GM19328 (cell line): ENCODE data around the gene CD7.

Experiments
- ATAC-seq: cut with Tn5 transposase; IDR thresholded peaks from one replicate; pipeline ENCODE4 v1.9.1; 2021; ENCODE audit warnings: mild to moderate bottlenecking, moderate library complexity; ENCODE audit not compliant: unreplicated experiment

CD7 gene

DNA sequence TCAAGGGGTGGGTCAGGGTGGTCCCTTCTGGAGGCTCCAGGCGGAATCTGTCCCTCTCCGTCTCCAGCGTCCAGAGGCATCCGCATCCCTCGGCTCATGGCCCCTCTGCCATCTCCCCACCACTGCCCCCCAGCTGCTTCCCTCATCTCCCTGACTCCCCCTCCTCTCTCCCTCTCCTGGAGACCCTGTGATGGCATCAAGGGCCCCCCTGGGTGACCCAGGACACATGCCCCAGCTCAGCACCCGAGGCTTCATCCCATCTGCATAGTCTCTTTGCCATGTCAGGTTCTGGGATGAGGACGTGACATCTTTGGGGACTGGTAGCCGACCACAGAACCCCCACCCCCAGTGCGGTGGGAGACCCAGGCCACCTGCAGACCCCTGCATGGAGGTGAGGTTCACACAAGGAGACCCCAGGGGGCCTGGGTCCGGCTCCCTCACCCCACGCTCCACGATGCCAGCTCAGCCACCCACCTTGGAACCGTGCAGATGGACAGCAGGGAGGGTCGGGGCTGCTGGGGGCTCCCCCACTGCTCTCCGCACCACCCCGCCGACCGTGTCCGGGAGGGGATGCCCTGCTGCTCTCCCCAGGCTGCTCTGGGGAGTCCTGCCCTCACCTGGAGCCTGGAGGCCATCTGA is 12.4 kb upstream of the CD7 start:
- ATAC-seq, result no peak

DNA sequence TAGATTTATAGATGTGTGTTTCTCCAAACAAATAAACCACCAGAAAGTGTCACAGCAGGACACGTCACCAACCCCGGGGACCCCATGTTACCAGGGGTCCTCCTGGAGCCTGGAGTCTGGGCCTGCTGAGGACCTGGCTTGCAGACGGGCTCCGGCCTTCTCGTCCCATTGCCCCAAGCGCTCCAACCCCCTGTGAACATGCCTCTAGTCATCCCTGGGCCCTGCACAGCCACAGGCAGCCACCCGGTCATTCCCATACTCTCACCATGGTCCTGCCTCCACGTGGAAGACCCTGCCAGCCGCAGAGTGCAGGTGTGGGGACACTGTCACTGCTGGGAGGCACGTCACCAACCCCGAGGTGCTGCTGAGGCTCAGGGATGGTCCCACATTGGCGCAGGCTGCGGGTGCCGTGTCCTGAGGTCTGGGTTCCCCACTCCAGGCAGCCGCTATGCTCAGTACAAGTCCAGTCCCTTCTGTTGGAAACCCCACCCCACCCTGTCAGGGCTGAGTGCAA is 11.6 kb upstream of the CD7 start:
- no peak for ATAC-seq

DNA sequence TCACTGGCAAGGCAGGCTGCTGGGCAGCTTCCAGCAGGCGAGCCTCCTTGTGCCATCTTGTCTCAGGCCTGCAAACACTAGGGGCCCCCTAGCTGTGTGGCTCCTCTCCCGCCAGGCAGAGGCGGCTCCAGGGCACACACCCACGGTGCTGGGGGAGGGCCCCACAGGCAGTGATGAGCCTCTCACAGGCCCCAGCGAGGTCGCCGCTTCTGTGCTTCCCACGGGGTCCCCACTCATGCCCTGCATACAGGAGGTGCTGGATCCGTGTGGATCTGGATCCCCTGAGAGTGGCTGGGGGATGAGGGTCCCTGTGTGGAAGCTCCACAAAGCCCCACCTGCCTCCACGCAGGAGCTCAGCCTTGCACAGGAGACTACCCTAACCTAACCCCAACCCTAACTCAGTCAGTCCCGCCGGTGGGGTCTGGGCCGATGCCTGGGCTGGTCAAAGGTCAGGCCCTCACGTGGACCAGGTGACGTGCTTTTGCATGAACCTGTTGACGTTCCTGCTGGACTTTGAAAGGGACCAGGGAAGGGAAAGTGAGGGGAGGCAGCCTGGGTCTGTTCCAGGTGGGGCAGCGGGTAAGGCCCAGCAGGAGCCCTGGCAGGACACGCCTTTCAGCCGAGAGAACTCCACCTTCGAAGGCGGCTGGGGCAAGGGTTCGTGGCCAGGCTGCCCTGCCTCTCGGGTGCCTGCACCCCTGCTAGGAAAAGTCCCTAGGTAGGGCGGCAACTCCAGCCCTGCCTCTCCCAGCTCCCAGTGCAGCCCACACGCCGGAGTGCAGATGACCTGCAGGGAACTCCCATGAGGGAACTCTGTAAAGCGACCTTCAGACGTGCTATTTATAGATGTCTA is 11.0 kb upstream of the CD7 start:
- ATAC-seq, result no peak

DNA sequence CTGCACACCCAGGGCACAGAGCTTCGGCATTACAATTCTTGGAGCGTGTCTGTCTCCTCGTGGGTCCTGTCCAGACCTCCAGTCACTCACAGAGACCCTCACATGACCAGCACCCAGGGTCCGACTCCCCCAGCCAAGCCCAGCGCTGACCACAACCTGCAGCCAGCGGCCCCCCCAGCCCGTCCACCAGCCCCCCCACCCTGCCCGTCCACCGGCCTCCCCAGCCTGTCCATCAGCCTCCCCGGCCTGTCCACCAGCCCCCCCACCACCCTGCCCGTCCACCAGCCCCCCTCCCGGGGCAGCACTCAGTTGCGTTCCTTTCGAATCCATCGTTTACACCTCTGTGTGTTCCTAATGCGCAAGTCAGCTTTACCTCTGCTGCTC is 10.3 kb upstream of the CD7 start:
- ATAC-seq, result no peak

DNA sequence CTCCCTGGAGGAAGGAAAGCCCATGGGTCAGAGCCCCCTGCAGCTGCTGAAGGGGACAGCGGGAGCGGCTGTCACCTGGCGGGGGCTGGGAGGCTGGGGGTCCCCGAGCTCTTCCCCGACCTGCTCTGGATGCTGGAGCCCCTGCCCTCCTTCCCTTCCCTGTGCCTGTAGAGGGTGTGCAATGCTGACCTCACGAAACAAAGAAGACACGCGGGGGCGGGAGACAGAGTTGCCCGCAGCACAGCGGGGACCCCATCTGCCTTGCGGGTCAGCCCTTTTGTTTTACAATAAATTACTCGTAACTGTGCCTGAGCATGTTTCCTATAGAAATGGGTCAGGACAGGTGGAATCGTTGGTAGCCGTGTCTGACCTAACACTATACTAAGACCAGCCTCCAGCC is 9.9 kb upstream of the CD7 start:
- no peak for ATAC-seq

DNA sequence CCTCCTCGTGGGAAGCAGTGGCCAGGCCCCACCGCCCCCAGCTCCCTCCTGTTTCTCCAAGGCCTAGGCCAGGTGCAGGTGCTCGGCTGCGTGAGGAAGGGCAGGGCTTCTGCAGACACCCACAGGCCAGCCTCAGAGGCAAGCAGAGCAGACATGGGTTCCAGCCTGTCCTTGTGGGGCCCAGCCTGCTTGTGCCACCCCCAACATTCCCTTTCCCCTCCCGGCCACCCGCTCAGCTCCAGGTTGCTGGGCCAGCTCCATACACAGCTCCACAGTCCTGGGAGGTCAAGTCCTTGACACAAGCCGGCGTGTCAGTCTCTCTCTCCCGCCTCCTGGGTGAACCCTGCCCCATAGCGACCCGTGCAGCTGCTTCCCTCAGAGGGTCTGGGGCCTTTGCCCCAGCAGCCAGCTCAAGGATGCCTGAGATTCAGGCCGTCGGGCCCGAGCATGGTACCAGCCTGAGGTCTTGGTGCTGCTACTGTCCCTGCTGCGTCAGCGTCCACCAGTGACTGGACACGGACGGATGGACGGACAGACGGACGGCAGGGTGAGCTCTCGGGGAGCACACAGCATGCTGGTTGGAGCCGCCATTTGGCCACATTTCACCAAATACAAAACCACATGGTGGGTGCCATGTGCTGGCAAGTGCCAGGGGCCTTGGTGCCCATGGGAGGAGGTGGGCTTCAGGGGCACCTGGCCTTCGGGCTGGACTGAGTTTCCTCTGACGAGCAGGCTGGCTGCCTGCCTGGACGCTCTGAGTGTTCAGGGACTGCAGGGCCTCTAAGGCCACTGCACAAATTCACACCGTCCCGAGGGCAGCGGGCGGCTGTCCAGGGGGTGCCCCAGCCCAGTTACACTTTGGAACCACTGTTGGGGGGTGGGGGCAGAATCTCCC is 8.1 kb upstream of the CD7 start:
- ATAC-seq, result no peak

DNA sequence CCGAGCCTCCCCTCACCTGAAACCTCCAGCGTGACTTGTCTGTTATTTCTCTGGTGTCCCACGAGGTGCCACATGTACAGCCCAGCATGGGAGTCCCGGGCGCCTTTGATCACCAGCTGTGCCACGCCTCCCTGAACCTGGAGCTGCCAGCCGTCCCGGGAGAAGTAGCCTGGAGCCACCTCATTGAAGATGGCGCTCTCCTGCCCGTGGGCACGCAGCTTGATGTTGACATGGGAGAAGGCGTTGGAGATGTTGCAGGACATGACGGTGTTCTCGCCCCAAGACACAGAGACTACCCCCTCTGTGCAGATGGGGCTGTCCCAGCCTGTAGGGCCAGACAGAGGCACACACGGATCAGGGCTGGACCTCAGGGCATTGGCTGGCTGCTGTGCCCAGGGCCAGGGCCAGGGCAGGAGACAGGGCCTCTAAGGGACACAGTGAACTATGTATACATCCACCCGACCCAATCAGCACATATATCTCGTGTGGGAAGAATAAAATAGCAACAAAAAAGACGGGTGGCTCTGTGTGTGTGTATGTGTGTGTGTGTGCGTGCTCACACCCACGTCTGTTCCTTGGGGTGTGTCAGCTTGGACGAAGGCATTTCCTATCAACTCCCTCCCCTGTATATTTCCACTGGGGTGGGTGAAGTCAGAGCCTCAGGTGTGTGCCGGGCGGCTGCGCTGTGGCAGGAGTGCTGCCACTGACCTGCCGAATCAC is 7.3 kb upstream of the CD7 start:
- ATAC-seq, result no peak

DNA sequence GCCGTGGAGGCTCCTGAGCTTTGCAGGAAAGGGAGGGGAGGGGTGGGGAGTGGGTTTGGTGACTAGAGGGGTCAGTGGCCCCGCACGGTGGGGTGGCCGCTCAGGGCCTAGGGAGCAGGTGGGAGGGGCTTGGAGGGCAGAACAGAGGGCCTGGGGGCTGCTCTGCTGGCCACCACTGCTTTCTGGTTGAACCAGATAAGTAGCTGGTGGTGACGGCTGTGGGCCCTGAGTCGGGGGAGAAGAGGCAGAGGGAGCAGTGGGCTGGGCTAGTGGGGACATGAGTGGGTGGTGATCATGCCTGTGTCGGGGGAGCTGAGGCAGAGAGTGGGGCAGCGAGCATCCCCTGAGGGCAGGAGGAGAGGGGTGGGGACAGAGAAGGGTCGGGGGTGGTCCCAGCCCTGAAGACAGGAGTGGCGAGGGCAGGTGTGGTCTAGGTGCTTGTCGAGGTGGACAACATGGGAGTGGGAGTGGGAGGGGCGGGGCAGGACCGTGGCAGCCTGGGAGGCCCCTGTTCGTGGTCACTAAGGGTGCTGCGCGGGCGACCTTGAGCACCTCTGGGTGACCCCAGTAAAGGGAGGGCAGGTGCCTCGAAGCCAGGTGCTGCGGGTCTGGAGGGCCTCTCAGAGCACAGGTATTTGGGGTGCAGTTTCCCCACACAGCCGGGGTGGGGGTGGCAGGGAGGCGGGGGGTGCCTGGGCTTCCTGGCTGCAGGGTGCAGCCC is 6.3 kb upstream of the CD7 start:
- no peak for ATAC-seq

DNA sequence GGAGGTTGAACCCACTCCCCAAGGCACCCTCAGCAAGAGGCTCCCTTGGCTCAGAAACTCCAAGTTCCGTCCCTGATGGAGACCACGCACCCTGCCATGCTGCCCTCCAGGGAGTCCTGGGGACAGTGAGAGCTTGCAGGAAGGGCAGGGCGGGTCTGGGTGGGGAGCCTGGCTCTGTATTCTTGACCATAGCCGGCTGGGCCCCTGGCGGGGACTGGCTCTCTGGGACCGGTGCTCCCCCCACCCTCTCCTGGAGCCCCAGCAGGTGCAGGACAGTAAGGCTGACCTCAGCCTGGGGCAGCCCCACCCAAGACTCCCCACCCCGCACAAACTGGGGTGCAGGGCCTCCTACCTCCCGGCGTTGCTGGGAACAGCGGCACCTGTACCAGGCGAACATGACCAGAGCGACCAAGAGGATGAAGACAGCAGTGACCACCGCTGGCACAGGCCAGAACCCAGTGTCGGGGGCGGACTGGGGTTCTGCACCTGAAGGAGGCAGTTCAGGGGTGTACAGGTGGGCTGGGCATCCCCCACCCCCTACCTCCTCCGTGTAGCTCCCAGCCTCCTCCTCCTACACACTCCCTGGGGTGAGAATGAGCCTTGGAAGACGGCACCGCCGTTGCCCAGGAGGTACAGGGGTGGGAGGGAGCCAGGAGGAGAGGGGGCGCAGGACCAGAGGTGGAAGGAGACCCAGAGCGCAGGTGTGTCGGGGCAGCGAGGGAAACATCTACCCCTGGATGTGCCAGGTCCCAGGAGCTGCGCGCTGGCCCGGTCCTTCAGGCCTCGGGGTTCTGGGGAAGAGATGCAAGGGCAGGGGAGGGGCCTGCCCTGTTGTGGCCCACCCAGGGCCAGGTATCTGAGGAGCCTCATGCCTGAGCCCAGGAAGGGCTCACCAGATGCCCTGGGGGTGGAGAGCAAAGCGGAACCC is 5.4 kb upstream of the CD7 start:
- ATAC-seq, result no peak

DNA sequence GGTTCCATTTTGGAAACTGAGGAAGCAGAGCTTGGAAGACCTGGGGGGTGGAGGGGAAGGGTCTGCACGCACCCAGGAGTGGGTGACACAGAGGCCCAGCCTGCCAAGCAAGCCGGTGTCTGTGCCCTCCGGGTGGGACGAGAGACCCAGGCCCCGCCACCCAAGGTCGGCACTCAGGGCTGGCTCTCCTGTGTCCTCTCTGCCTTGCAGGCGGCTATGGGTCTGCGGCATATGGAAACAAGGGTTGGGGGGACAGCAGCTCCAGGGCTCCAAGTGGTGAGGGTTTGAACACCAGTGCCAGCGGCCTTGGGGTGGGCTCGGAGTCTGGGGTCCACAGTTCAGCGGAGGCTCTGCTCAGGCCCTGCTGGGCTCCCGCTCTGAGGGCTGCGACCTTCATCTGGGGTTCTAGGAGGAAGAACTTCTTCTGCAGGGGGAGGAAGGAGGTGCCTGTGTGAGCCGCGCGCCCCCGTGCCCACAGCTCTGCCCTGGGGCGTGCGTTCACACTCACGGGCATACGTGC is 4.6 kb upstream of the CD7 start:
- no peak for ATAC-seq

DNA sequence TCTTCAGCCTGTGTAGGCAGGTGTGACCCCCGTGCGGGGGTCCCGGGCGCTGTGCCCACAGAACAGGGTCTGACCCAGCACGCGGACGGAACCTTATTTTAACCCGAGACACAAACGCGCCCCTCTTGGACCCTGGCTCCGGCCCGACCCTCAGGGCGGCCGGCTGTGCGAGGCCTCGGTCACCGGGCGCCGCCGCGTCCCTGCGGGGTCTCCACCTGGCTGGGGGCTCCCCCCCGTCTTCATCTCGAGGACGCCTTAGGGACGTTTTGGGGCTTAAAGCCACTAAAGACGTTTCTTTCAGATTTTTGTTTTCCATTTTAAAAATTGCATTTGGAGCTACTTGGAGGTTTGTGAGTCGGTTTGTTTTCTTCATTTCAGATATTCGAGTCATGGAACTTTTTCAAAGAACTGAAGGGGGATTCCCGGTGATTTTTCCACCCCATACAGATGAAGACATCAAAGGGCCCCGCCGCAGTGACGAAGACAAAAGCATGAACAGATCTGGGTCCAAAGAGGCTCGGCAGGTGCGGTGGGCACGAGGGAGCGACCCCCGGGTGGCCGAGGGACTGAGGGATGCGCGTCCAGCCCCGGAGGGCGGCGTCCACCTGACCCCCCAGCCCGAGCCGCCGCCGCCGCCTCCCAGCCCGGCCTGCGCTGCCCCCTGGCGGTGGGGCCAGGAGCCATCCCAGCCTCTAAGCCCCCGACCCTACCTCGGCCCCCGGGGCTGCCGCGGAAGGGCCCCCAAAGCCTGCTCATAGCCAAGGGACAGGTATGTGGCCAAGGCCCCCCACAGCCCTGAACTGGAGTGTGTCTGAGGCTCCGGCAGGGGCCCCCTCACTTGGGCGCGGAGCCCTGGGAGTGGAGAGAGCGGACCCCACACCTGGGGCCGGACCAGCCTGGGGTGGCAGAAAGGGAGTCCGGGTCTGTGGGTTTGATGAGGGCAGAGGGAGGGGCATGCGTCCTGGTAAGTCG is 3.8 kb upstream of the CD7 start:
- ATAC-seq, result no peak

DNA sequence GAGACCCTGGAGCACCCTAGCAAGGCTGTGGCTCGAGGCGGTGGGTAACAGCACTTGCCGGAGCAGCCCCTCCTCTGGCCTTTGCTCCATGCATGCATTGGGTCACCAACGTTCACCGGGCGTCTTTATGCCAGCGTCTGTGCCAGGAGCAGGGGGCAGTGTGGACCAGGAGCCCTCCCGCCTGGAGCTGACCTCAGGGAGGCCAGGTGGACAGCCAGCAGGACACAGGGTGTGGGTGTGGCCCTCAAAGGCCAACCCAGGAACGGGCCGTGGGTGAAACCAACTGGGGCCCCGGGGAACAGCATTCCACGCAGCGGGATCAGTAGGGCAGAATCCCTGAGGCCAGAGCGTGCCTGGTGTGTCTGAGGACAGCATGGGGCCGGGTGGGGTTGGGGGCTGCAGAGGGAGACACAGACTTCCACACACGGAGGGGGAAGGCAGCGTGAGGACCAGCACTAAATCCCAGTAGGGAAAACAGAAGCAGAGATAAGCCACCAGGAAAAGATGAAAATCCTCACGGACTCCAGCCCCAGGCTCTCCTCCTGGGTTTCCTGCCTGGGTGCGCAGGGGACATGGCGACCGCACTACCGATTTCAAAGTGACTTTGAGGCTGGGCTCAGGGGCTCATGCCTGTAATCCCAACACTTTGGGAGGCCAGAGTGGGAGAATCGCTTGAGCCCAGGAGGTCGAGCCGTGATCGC is 2.9 kb upstream of the CD7 start:
- ATAC-seq, result no peak

DNA sequence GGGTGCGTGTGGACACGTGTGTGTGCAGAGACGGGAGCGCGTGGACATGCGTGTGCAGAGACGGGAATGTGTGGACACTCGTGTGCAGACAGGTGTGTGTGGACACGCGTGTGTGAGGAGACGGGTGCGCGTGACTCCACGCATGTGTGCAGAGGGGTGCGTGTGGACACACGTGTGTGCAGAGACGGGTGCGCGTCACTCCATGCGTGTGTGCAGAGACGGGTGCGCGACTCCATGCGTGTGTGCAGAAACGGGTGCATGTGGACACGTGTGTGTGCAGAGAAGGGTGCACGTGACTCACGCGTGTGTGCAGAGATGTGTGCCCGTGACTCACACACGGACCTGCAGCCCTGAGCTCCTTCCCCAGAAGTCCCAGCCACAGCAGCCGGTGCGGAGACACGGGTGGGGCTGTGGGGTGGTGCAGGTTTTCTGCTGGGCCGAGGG is 2.2 kb upstream of the CD7 start:
- no peak for ATAC-seq

DNA sequence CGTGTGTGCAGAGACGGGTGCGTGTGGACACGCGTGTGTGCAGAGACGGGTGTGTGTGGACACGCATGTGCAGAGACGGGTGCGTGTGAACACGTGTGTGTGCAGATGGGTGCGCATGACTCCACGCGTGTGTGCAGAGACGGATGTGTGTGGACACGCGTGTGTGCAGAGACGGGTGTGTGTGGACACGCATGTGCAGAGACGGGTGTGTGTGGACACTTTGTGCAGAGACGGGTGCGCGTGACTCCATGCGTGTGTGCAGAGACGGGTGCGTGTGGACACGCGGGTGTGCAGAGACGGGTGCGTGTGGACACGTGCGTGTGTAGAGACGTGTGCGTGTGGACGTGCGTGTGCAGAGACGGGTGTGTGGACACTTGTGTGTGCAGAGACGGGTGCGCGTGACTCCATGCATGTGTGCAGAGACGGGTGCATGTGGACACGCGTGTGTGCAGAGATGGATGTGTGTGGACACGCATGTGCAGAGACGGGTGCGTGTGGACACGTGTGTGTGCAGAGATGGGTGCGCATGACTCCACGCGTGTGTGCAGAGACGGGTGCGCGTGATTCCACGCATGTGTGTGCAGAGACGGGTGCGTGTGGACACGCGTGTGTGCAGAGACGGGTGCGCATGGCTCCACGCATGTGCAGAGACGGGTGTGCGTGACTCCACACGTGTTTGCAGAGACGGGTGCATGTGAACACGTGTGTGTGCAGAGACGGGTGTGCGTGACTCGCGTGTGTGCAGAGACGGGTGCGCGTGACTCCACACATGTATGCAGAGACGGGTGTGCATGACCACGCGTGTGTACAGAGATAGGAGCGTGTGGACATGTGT is 1.6 kb upstream of the CD7 start:
- ATAC-seq, result no peak

DNA sequence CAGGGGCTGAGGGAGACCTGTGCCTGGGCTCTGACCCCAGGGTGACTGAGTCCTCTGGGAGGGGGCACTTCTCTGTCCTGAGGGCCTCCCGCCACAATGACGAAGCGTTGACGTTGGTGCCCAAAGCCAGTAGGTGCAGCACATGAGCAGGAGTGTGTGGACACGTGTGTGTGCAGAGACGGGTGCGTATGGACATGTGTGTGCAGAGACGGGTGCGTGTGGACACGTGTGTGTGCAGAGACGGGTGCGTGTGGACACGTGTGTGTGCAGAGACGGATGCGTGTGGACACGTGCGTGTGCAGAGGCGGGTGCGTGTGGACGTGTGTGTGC is 726 bp upstream of the CD7 start:
- no peak for ATAC-seq

DNA sequence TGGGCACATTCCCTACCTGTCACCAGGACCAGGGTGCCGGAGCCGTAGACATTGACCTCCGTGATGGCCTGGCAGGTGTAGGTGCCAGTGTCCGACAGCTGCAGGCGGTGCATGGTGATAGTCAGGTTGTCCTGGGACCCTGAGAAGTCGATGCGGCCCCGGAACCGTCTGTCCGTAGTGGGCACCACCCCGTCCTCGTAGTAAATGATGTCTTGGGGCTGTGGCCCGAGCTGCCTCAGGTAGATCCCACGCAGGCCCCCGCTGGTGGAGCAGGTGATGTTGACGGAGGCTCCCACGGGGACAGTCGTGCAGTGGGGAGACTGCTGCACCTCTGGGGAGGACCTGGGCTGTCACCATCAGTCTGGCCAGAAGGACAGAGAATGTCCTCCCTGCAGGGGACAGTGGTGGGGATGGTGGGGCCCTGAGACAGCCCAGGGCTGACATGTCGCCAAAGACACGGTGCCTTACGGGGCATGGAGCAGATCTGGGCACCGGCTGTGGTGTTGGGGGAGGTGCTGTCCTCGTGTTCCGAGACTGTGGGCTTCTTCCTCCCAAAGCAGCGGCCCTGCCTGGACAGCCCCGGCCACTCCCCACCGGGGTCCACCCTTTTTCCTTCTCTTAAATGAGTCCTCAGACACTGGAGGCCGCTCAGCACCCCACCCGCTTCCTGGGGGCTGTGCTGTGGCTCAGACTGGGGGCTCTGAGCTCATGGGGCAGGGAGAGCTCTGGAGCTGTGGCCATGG is 586 bp downstream of the CD7 start:
- ATAC-seq, result no peak
